Subcutaneous adipose tissue (tissue), 4 donors: ENCODE measurements around the gene ITPRIP. TPM values are rescaled to one million over a fixed set of nuclear protein-coding genes. Genes with fewer than 3 reads are reported as not detected.

Experiments used
- CTCF ChIP-seq: fragments of 450-650 bp; IDR thresholded peaks from one replicate; pipeline ENCODE4 v1.5.1; 2016; ENCODE audit warnings: low read depth, mild to moderate bottlenecking, control low read depth, antibody characterized with exemption, moderate library complexity
- small RNA-seq: library from RNA; depleted of rRNA; stranded (forward); fragments of <200 nt; gene quantifications from one replicate; pipeline ENCODE3, GENCODE V24; 2016
- total RNA-seq, 4 donors: library from RNA; depleted of rRNA; stranded (reverse); fragments of >200 nt; gene quantifications; one replicate each; pipeline ENCODE4 v1.1.0, GENCODE V29; 2016

The ITPRIP gene
- total RNA-seq, 4 donors from 2014 or later: 22.5 to 32.3 (median 30.9) TPM

GRCh38 chr10:104260775-104261115 is 77.5 kb downstream of the ITPRIP start:
- TF ChIP-seq CTCF: no peak

GRCh38 chr10:104259999-104260774 is 78.1 kb downstream of the ITPRIP start:
- TF ChIP-seq CTCF: no peak

Small RNAs within 50 kb of the gene (small RNA-seq; reads per million reads assigned to genes)
- gene MIR4482: not detected

Other genes with a start within 250 kb of the ITPRIP start
- 10 to 100 TPM in 1 of 4 donors, 1 to 10 TPM in 3; 7.3 to 10.9 (median 8.4) TPM for gene SFR1, start 216.3 kb downstream of the ITPRIP start, total RNA-seq
- gene CFAP43, start 106.1 kb downstream of the ITPRIP start, total RNA-seq: under 1 TPM in 1 of 4 donors, not detected in 3; 0.19 TPM
- 100 to 1,000 TPM in 2 of 4 donors, 10 to 100 TPM in 2; 48.8 to 203 (median 88.0) TPM for gene GSTO1, start 83.6 kb downstream of the ITPRIP start, total RNA-seq
- gene GSTO2, start 69.3 kb downstream of the ITPRIP start, total RNA-seq: 1 to 10 TPM in 1 of 4 donors, under 1 TPM in 1, not detected in 2; 0.82 to 1.1 TPM
- under 1 TPM; 0.16 to 0.66 (median 0.26) TPM for gene CFAP58, start 15.4 kb upstream of the ITPRIP start, total RNA-seq